SU-DHL-6 (cell line): ENCODE results near the gene GSTM2.

Experiments used
- H2AFZ ChIP-seq: fragments of 200-600 bp; sonication (generic); 2 replicates; pipeline ENCODE4 v1.6.1; 2014; ENCODE audit warnings: low read depth, mild to moderate bottlenecking, moderate library complexity, mixed read lengths, antibody characterized with exemption, low read length; ENCODE audit not compliant: severe bottlenecking
- H3F3A ChIP-seq: fragments of 200-600 bp; shearing (Covaris generic); 2 replicates; pipeline ENCODE4 v1.6.0; 2016; ENCODE audit warnings: antibody characterized with exemption, mild to moderate bottlenecking; ENCODE audit not compliant: insufficient read depth
- H3K27ac ChIP-seq: fragments of 200-600 bp; sonication (generic); 2 replicates; pipeline ENCODE4 v1.5.1; 2016; ENCODE audit warnings: low read depth, mild to moderate bottlenecking, low read length, moderate library complexity, mixed read lengths
- H3K27me3 ChIP-seq: fragments of 200-600 bp; sonication (generic), shearing (Covaris generic); 2 replicates; pipeline ENCODE4 v1.6.0; 2014; ENCODE audit warnings: mild to moderate bottlenecking, low read length
- H3K36me3 ChIP-seq: fragments of 200-600 bp; sonication (generic); 2 replicates; pipeline ENCODE4 v1.6.1; 2014; ENCODE audit warnings: mild to moderate bottlenecking, low read length, mixed read lengths
- H3K4me2 ChIP-seq: fragments of 300-600, 200-600 bp; shearing (Covaris generic), sonication (generic); 2 replicates; pipeline ENCODE4 v1.6.0; 2014; ENCODE audit warnings: low read length, low read depth, mild to moderate bottlenecking; ENCODE audit not compliant: poor library complexity, severe bottlenecking
- H3K4me3 ChIP-seq: fragments of 200-600 bp; sonication (generic); 2 replicates; pipeline ENCODE4 v1.5.1; 2014; ENCODE audit warnings: antibody characterized with exemption, low read length, mild to moderate bottlenecking, mixed read lengths; ENCODE audit not compliant: insufficient read depth, poor library complexity, severe bottlenecking
- H3K79me2 ChIP-seq: fragments of 200-600 bp; sonication (generic); 2 replicates; pipeline ENCODE4 v1.6.1; 2014; ENCODE audit warnings: mild to moderate bottlenecking, low read length, moderate library complexity; ENCODE audit not compliant: insufficient read depth
- H3K9ac ChIP-seq: fragments of 200-600 bp; sonication (generic); 2 replicates; pipeline ENCODE4 v1.7.0; 2014; ENCODE audit warnings: mild to moderate bottlenecking, low read length
- H3K9me2 ChIP-seq: fragments of 200-600 bp; sonication (generic); replicated peaks from 2 replicates; pipeline ENCODE4 v1.6.1; 2014; ENCODE audit warnings: low read length; ENCODE audit not compliant: insufficient read depth
- H3K9me3 ChIP-seq: fragments of 200-600 bp; sonication (generic); 2 replicates; pipeline ENCODE4 v1.6.1; 2014; ENCODE audit warnings: low read length, mixed read lengths; ENCODE audit not compliant: insufficient read depth
- H4K20me1 ChIP-seq: fragments of 200-600 bp; sonication (generic); 2 replicates; pipeline ENCODE4 v1.6.1; 2014; ENCODE audit warnings: low read depth, mild to moderate bottlenecking, antibody characterized with exemption, low read length, moderate library complexity, mixed read lengths
- CTCF ChIP-seq: fragments of 200-600 bp; sonication (generic); IDR thresholded peaks from one replicate; pipeline ENCODE4 v1.5.1; 2017; ENCODE audit warnings: antibody characterized with exemption, mild to moderate bottlenecking, low read length, moderate library complexity; ENCODE audit not compliant: insufficient read depth, poor library complexity, severe bottlenecking
- EZH2phosphoT487 ChIP-seq: fragments of 200-600 bp; sonication (generic), shearing (Covaris generic); conservative IDR thresholded peaks from 2 replicates; pipeline ENCODE4 v1.6.1; 2018; ENCODE audit warnings: mild to moderate bottlenecking, antibody characterized with exemption, low read length, moderate library complexity, mixed read lengths

GSTM2 gene

GRCh38 chr1:109629372-109630030 lies 38.4 kb upstream of the GSTM2 start:
- no peak overlapping the region for H3K27ac ChIP-seq
- H3K36me3 ChIP-seq: no peaks in the 10 kb centered on the region
- no peaks in the 10 kb centered on the region for H3K79me2 ChIP-seq
- no peaks in the 10 kb centered on the region for H4K20me1 ChIP-seq
- H3K27me3 ChIP-seq: no peaks in the 10 kb centered on the region
- no peak overlapping the region for H2AFZ ChIP-seq
- TF ChIP-seq EZH2phosphoT487 (no peak), CTCF (no peak)
- no peaks in the 10 kb centered on the region for H3F3A ChIP-seq
- no peaks in the 10 kb centered on the region for H3K9me2 ChIP-seq
- H3K4me3 ChIP-seq: no peak overlapping the region
- H3K9ac ChIP-seq: no peak overlapping the region
- H3K4me2 ChIP-seq: no peak overlapping the region
- H3K9me3 ChIP-seq: no peaks in the 10 kb centered on the region

- TF ChIP-seq CTCF: no peak
- TF ChIP-seq EZH2phosphoT487: no peak
- H3K4me3 ChIP-seq: no peak overlapping the region
- H4K20me1 ChIP-seq: no peaks in the 10 kb centered on the region
- no peak overlapping the region for H3K27ac ChIP-seq
- H3K27me3 ChIP-seq: no peaks in the 10 kb centered on the region
- H2AFZ ChIP-seq: no peak overlapping the region
- no peaks in the 10 kb centered on the region for H3K36me3 ChIP-seq
- H3K9ac ChIP-seq: no peak overlapping the region
- no peaks in the 10 kb centered on the region for H3F3A ChIP-seq
- H3K9me3 ChIP-seq: no peaks in the 10 kb centered on the region
- H3K9me2 ChIP-seq: no peaks in the 10 kb centered on the region
- no peaks in the 10 kb centered on the region for H3K79me2 ChIP-seq
- no peak overlapping the region for H3K4me2 ChIP-seq
Measured at GRCh38 chr1:109630081-109630897, 37.6 kb upstream of the GSTM2 start.

GRCh38 chr1:109630898-109631512 lies 36.9 kb upstream of the GSTM2 start:
- Histone ChIP-seq H3K27me3 (no peaks in the 10 kb centered on the region), H3K9me3 (no peaks in the 10 kb centered on the region), H3F3A (no peaks in the 10 kb centered on the region), H3K4me3 (no peak overlapping the region), H3K9me2 (no peaks in the 10 kb centered on the region), H3K79me2 (no peaks in the 10 kb centered on the region), H4K20me1 (no peaks in the 10 kb centered on the region), H3K9ac (no peak overlapping the region), H3K36me3 (no peaks in the 10 kb centered on the region), H3K27ac (no peak overlapping the region), H3K4me2 (no peak overlapping the region), H2AFZ (no peak overlapping the region)
- TF ChIP-seq EZH2phosphoT487: no peak
- no peak for TF ChIP-seq CTCF
